NCI-H226 (cell line): ENCODE measurements around the gene TM4SF20.
A peak's percentile ranks its signal among the peaks of the same experiment; 100 is the strongest.
"Not testable (repeated sequence)": the region's sequence is repeated elsewhere in the genome, so short reads cannot be mapped to it uniquely, and the experiment has no call there.

Experiments used
- DNase-seq: peaks from one replicate; pipeline ENCODE4 v3.0.0-alpha.2; 2015

TM4SF20 gene

GRCh38 chr2:227398684-227399670 is 19.9 kb upstream of the TM4SF20 start:
- DNase-seq, result no peak

- DNase-seq, result no peak
Observed at GRCh38 chr2:227397562-227397961, 18.5 kb upstream of the TM4SF20 start.

- no peak for DNase-seq
Observed at GRCh38 chr2:227395556-227395955, 16.4 kb upstream of the TM4SF20 start.

- DNase-seq, result no peak
Observed at GRCh38 chr2:227394401-227394800, 15.3 kb upstream of the TM4SF20 start.

- DNase-seq, result no peak
Observed at GRCh38 chr2:227390468-227391256, 11.6 kb upstream of the TM4SF20 start.

GRCh38 chr2:227389661-227390060 is 10.6 kb upstream of the TM4SF20 start:
- DNase-seq, result no peak

- no peak for DNase-seq
Observed at GRCh38 chr2:227389231-227389630, 10.1 kb upstream of the TM4SF20 start.

- DNase-seq, result peak; percentile 93
Observed at GRCh38 chr2:227388537-227389011, 9.5 kb upstream of the TM4SF20 start.

GRCh38 chr2:227387583-227387982 is 8.5 kb upstream of the TM4SF20 start, which contains the start of gene SCYGR1:
Gene SCYGR1, minus strand, starts transcription at chr2:227387949. Its CDS starts 0 bp downstream, at chr2:227387949.
- not testable (repeated sequence) for DNase-seq

- DNase-seq, result no peak
Observed at GRCh38 chr2:227386630-227387029, 7.5 kb upstream of the TM4SF20 start.

GRCh38 chr2:227383686-227384085 is 4.6 kb upstream of the TM4SF20 start:
- DNase-seq, result no peak

- DNase-seq, result not testable (repeated sequence)
Observed at GRCh38 chr2:227382241-227382835, 3.2 kb upstream of the TM4SF20 start.

GRCh38 chr2:227378371-227378782 is 729 bp downstream of the TM4SF20 start:
- peak; percentile 62 for DNase-seq

- DNase-seq, result no peak
Observed at GRCh38 chr2:227377467-227378351, 1.4 kb downstream of the TM4SF20 start.

GRCh38 chr2:227376656-227377396 is 2.3 kb downstream of the TM4SF20 start:
- no peak for DNase-seq

GRCh38 chr2:227374158-227374557 is 4.9 kb downstream of the TM4SF20 start:
- DNase-seq, result no peak

- no peak for DNase-seq
Observed at GRCh38 chr2:227373389-227373788, 5.7 kb downstream of the TM4SF20 start.

- peak; percentile 64 for DNase-seq
Observed at GRCh38 chr2:227370791-227371312, 8.3 kb downstream of the TM4SF20 start.

- no peak for DNase-seq
Observed at GRCh38 chr2:227370092-227370491, 9.0 kb downstream of the TM4SF20 start.

- DNase-seq, result no peak
Observed at GRCh38 chr2:227368574-227368973, 10.5 kb downstream of the TM4SF20 start.

- DNase-seq, result no peak
Observed at GRCh38 chr2:227367427-227367795, 11.7 kb downstream of the TM4SF20 start.
